ENCODE data around the gene ISCU.
"Not testable (repeated sequence)": the region's sequence is repeated elsewhere in the genome, so short reads cannot be mapped to it uniquely, and the experiment has no call there.

Gene ISCU

GRCh38 chr12:108526482-108527165 is 35.8 kb upstream of the ISCU start:
- Histone ChIP-seq H3K27me3 (ENCODE audit: insufficient read depth, low read length) (no peaks in the 10 kb centered on the region), H2AFZ (ENCODE audit: low read depth, low read length) (no peak overlapping the region), H3K9me3 (ENCODE audit: low read length) (no peaks in the 10 kb centered on the region), H3K4me1 (ENCODE audit: insufficient read depth, low read length) (peaks cover 26% of the 10 kb centered on the region), H3K36me3 (ENCODE audit: insufficient read depth, low read length) (peaks cover 76% of the 10 kb centered on the region), H3K4me3 (ENCODE audit: low read length) (no peak overlapping the region)

- peaks cover 26% of the 10 kb centered on the region for H3K4me1 ChIP-seq (ENCODE audit: insufficient read depth, low read length)
- H3K27me3 ChIP-seq (ENCODE audit: insufficient read depth, low read length) = no peaks in the 10 kb centered on the region
- H3K4me3 ChIP-seq (ENCODE audit: low read length) = no peak overlapping the region
- peaks cover 76% of the 10 kb centered on the region for H3K36me3 ChIP-seq (ENCODE audit: insufficient read depth, low read length)
- no peaks in the 10 kb centered on the region for H3K9me3 ChIP-seq (ENCODE audit: low read length)
- no peak overlapping the region for H2AFZ ChIP-seq (ENCODE audit: low read depth, low read length)
Observed at GRCh38 chr12:108527166-108527496, 35.3 kb upstream of the ISCU start.

- Histone ChIP-seq H3K4me3 (ENCODE audit: low read length) (no peak overlapping the region), H2AFZ (ENCODE audit: low read depth, low read length) (no peak overlapping the region), H3K9me3 (ENCODE audit: low read length) (no peaks in the 10 kb centered on the region), H3K4me1 (ENCODE audit: insufficient read depth, low read length) (peaks cover 26% of the 10 kb centered on the region), H3K36me3 (ENCODE audit: insufficient read depth, low read length) (peaks cover 71% of the 10 kb centered on the region), H3K27me3 (ENCODE audit: insufficient read depth, low read length) (no peaks in the 10 kb centered on the region)
Observed at GRCh38 chr12:108530161-108530560, 32.2 kb upstream of the ISCU start.

- Histone ChIP-seq H3K9me3 (ENCODE audit: low read length) (no peaks in the 10 kb centered on the region), H3K27me3 (ENCODE audit: insufficient read depth, low read length) (no peaks in the 10 kb centered on the region), H2AFZ (ENCODE audit: low read depth, low read length) (no peak overlapping the region), H3K4me3 (ENCODE audit: low read length) (no peak overlapping the region), H3K36me3 (ENCODE audit: insufficient read depth, low read length) (peaks cover 79% of the 10 kb centered on the region), H3K4me1 (ENCODE audit: insufficient read depth, low read length) (peaks cover 8% of the 10 kb centered on the region)
Observed at GRCh38 chr12:108531929-108532848, 30.2 kb upstream of the ISCU start.

GRCh38 chr12:108538146-108538545 is 24.2 kb upstream of the ISCU start:
- Histone ChIP-seq H3K9me3 (ENCODE audit: low read length) (no peaks in the 10 kb centered on the region), H3K4me1 (ENCODE audit: insufficient read depth, low read length) (peaks cover 2% of the 10 kb centered on the region), H3K27me3 (ENCODE audit: insufficient read depth, low read length) (no peaks in the 10 kb centered on the region), H2AFZ (ENCODE audit: low read depth, low read length) (no peak overlapping the region), H3K4me3 (ENCODE audit: low read length) (no peak overlapping the region), H3K36me3 (ENCODE audit: insufficient read depth, low read length) (peaks cover 76% of the 10 kb centered on the region)

- Histone ChIP-seq H3K36me3 (ENCODE audit: insufficient read depth, low read length) (peaks cover 76% of the 10 kb centered on the region), H3K27me3 (ENCODE audit: insufficient read depth, low read length) (no peaks in the 10 kb centered on the region), H3K4me3 (ENCODE audit: low read length) (no peak overlapping the region), H3K9me3 (ENCODE audit: low read length) (no peaks in the 10 kb centered on the region), H2AFZ (ENCODE audit: low read depth, low read length) (no peak overlapping the region), H3K4me1 (ENCODE audit: insufficient read depth, low read length) (peaks cover 2% of the 10 kb centered on the region)
Observed at GRCh38 chr12:108538616-108539195, 23.7 kb upstream of the ISCU start.

- no peaks in the 10 kb centered on the region for H3K27me3 ChIP-seq (ENCODE audit: insufficient read depth, low read length)
- no peak overlapping the region for H2AFZ ChIP-seq (ENCODE audit: low read depth, low read length)
- no peaks in the 10 kb centered on the region for H3K9me3 ChIP-seq (ENCODE audit: low read length)
- peaks cover 2% of the 10 kb centered on the region for H3K4me1 ChIP-seq (ENCODE audit: insufficient read depth, low read length)
- peaks cover 75% of the 10 kb centered on the region for H3K36me3 ChIP-seq (ENCODE audit: insufficient read depth, low read length)
- no peak overlapping the region for H3K4me3 ChIP-seq (ENCODE audit: low read length)
Observed at GRCh38 chr12:108542320-108542719, 20.1 kb upstream of the ISCU start.

GRCh38 chr12:108543652-108544051 is 18.7 kb upstream of the ISCU start:
- Histone ChIP-seq H3K4me3 (ENCODE audit: low read length) (no peak overlapping the region), H3K27me3 (ENCODE audit: insufficient read depth, low read length) (no peaks in the 10 kb centered on the region), H3K4me1 (ENCODE audit: insufficient read depth, low read length) (peaks cover 2% of the 10 kb centered on the region), H3K9me3 (ENCODE audit: low read length) (no peaks in the 10 kb centered on the region), H2AFZ (ENCODE audit: low read depth, low read length) (no peak overlapping the region), H3K36me3 (ENCODE audit: insufficient read depth, low read length) (peaks cover 74% of the 10 kb centered on the region)

GRCh38 chr12:108547686-108548085 is 14.7 kb upstream of the ISCU start:
- H2AFZ ChIP-seq (ENCODE audit: low read depth, low read length) = no peak overlapping the region
- no peaks in the 10 kb centered on the region for H3K9me3 ChIP-seq (ENCODE audit: low read length)
- H3K4me1 ChIP-seq (ENCODE audit: insufficient read depth, low read length) = no peaks in the 10 kb centered on the region
- H3K27me3 ChIP-seq (ENCODE audit: insufficient read depth, low read length) = no peaks in the 10 kb centered on the region
- no peak overlapping the region for H3K4me3 ChIP-seq (ENCODE audit: low read length)
- H3K36me3 ChIP-seq (ENCODE audit: insufficient read depth, low read length) = peaks cover 61% of the 10 kb centered on the region

- peaks cover 47% of the 10 kb centered on the region for H3K36me3 ChIP-seq (ENCODE audit: insufficient read depth, low read length)
- H2AFZ ChIP-seq (ENCODE audit: low read depth, low read length) = no peak overlapping the region
- no peak overlapping the region for H3K4me3 ChIP-seq (ENCODE audit: low read length)
- H3K27me3 ChIP-seq (ENCODE audit: insufficient read depth, low read length) = no peaks in the 10 kb centered on the region
- H3K9me3 ChIP-seq (ENCODE audit: low read length) = no peaks in the 10 kb centered on the region
- no peaks in the 10 kb centered on the region for H3K4me1 ChIP-seq (ENCODE audit: insufficient read depth, low read length)
Observed at GRCh38 chr12:108548954-108549521, 13.4 kb upstream of the ISCU start.

GRCh38 chr12:108551535-108551934 is 10.9 kb upstream of the ISCU start:
- Histone ChIP-seq H3K4me1 (ENCODE audit: insufficient read depth, low read length) (no peaks in the 10 kb centered on the region), H3K36me3 (ENCODE audit: insufficient read depth, low read length) (peaks cover 27% of the 10 kb centered on the region), H3K9me3 (ENCODE audit: low read length) (no peaks in the 10 kb centered on the region), H3K4me3 (ENCODE audit: low read length) (no peak overlapping the region), H2AFZ (ENCODE audit: low read depth, low read length) (no peak overlapping the region), H3K27me3 (ENCODE audit: insufficient read depth, low read length) (no peaks in the 10 kb centered on the region)

- H2AFZ ChIP-seq (ENCODE audit: low read depth, low read length) = no peak overlapping the region
- no peaks in the 10 kb centered on the region for H3K4me1 ChIP-seq (ENCODE audit: insufficient read depth, low read length)
- peaks cover 15% of the 10 kb centered on the region for H3K36me3 ChIP-seq (ENCODE audit: insufficient read depth, low read length)
- no peaks in the 10 kb centered on the region for H3K9me3 ChIP-seq (ENCODE audit: low read length)
- no peak overlapping the region for H3K4me3 ChIP-seq (ENCODE audit: low read length)
- H3K27me3 ChIP-seq (ENCODE audit: insufficient read depth, low read length) = no peaks in the 10 kb centered on the region
Observed at GRCh38 chr12:108553799-108554198, 8.6 kb upstream of the ISCU start.

GRCh38 chr12:108555383-108555782 is 7.0 kb upstream of the ISCU start:
- H3K36me3 ChIP-seq (ENCODE audit: insufficient read depth, low read length); H3K4me3 ChIP-seq (ENCODE audit: low read length); H3K9me3 ChIP-seq (ENCODE audit: low read length); H2AFZ ChIP-seq (ENCODE audit: low read depth, low read length); H3K4me1 ChIP-seq (ENCODE audit: insufficient read depth, low read length); H3K27me3 ChIP-seq (ENCODE audit: insufficient read depth, low read length): not testable (repeated sequence)
